Gastrocnemius medialis (tissue), 4 donors: ENCODE results near the gene KNDC1. TPM values are rescaled to one million over a fixed set of nuclear protein-coding genes. Genes with fewer than 3 reads are reported as not detected.

ENCODE experiments used
- ATAC-seq, 2 donors: fragments of 150-250 bp; one replicate each; pipeline ENCODE4 v1.9.1; 2016
- DNase-seq, 2 donors: peaks; one replicate each; pipeline ENCODE4 v3.0.0-alpha.2; 2019
- H3K27ac ChIP-seq, 4 donors: fragments of 200-600 bp; sonication (generic); 1 replicate in 1 of 4; 2 replicates in 3 of 4; pipeline ENCODE4 v1.5.1; 2016 to 2018; ENCODE audit warnings: mild to moderate bottlenecking in 2 of 4, moderate library complexity in 1 of 4
- H3K27me3 ChIP-seq, 3 donors: fragments of 200-600 bp; sonication (generic) in 2 of 3; 1 replicate in 1 of 3; 2 replicates in 2 of 3; pipeline versions ENCODE4 v1.5.1 to v1.6.0; 2016 to 2019; ENCODE audit warnings: mild to moderate bottlenecking in 1 of 3, moderate library complexity in 1 of 3
- H3K36me3 ChIP-seq, 2 donors: fragments of 200-600 bp; sonication (generic) in 1 of 2; one replicate each; pipeline ENCODE4 v1.5.1; 2017 to 2018
- H3K4me1 ChIP-seq, 2 donors: fragments of 200-600 bp; sonication (generic) in 1 of 2; one replicate each; pipeline ENCODE4 v1.5.1; 2016 to 2017; ENCODE audit warnings: mild to moderate bottlenecking in 2 of 2
- H3K4me3 ChIP-seq, 4 donors: fragments of 200-600 bp; sonication (generic) in 3 of 4; 1 replicate in 1 of 4; 2 replicates in 3 of 4; pipeline ENCODE4 v1.5.1; 2016 to 2019; ENCODE audit warnings: mild to moderate bottlenecking in 2 of 4
- H3K9me3 ChIP-seq, 3 donors: fragments of 200-600 bp; sonication (generic) in 2 of 3; 1 replicate in 1 of 3; 2 replicates in 2 of 3; pipeline ENCODE4 v1.5.1; 2016 to 2019
- POLR2A ChIP-seq, 2 donors: fragments of 450-650 bp; IDR thresholded peaks; one replicate each; pipeline ENCODE4 v1.6.1; 2017; ENCODE audit warnings: antibody characterized with exemption in 2 of 2, mild to moderate bottlenecking in 2 of 2, moderate library complexity in 2 of 2
- in situ Hi-C, 4 donors: fragments of 200-750 bp; cut with MboI; loops; one replicate each; pipeline versions ENCODE4 v1.15.0 to v1.8.0; 2017; ENCODE audit warnings: low sequenced_read_pairs in 4 of 4
- intact Hi-C: fragments of 100-400 bp; cut with DNase I; formaldehyde crosslinking; loops from one replicate; pipeline ENCODE4 v1.15.1; 2023; ENCODE audit warnings: low total_unique reads
- total RNA-seq, 4 donors: library from RNA; depleted of rRNA; stranded (reverse); fragments of >200 nt; gene quantifications; one replicate each; pipeline versions ENCODE4 v1.1.0 to v1.2.3, GENCODE V29; 2016
- TF ChIP-seq, protein P1 (sequence below), 5 experiments: fragments of 450-650 bp in 3 of 5; fragments of 200-600 bp in 2 of 5; sonication (generic) in 2 of 5; IDR thresholded peaks in 4 of 5; conservative IDR thresholded peaks in 1 of 5; 1 replicate in 4 of 5; 2 replicates in 1 of 5; pipeline ENCODE4 v1.5.1; 2016 to 2019; ENCODE audit warnings: antibody characterized with exemption in 5 of 5, mild to moderate bottlenecking in 3 of 5, moderate library complexity in 3 of 5

Gene KNDC1
- total RNA-seq, 4 donors from 2014 or later: 0.04 to 0.13 TPM; not detected in 2

- TF ChIP-seq, protein P1, sequence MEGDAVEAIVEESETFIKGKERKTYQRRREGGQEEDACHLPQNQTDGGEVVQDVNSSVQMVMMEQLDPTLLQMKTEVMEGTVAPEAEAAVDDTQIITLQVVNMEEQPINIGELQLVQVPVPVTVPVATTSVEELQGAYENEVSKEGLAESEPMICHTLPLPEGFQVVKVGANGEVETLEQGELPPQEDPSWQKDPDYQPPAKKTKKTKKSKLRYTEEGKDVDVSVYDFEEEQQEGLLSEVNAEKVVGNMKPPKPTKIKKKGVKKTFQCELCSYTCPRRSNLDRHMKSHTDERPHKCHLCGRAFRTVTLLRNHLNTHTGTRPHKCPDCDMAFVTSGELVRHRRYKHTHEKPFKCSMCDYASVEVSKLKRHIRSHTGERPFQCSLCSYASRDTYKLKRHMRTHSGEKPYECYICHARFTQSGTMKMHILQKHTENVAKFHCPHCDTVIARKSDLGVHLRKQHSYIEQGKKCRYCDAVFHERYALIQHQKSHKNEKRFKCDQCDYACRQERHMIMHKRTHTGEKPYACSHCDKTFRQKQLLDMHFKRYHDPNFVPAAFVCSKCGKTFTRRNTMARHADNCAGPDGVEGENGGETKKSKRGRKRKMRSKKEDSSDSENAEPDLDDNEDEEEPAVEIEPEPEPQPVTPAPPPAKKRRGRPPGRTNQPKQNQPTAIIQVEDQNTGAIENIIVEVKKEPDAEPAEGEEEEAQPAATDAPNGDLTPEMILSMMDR (IDR thresholded peaks at IDR 0.05 in 4 of 5, conservative IDR thresholded peaks at IDR 0.05 in 1 of 5): no peak
- TF ChIP-seq POLR2A (IDR thresholded peaks at IDR 0.05): no peak
- in situ Hi-C loops: no loop called here
- no peak overlapping the region for H3K4me3 ChIP-seq
- no peaks in the 10 kb centered on the region for H3K36me3 ChIP-seq
- no peak overlapping the region for H3K27ac ChIP-seq
- H3K9me3 ChIP-seq: no peaks in the 10 kb centered on the region
- no peak for DNase-seq
- H3K27me3 ChIP-seq: peaks cover 79 to 83% (median 79%) of the 10 kb centered on the region in 3 donors
- intact Hi-C loops: no loop called here
- peaks cover 5 to 7% of the 10 kb centered on the region in 2 donors for H3K4me1 ChIP-seq
- no peak for ATAC-seq
Measured at GRCh38 chr10:133163889-133164815, 4.1 kb downstream of the KNDC1 start.

- no peak overlapping the region for H3K27ac ChIP-seq
- DNase-seq (no peak), ATAC-seq (no peak)
- H3K27me3 ChIP-seq: peaks cover 75 to 80% (median 78%) of the 10 kb centered on the region in 3 donors
- H3K4me3 ChIP-seq: no peak overlapping the region
- in situ Hi-C loops: no loop called here
- no peaks in the 10 kb centered on the region for H3K9me3 ChIP-seq
- intact Hi-C loops: no loop called here
- H3K36me3 ChIP-seq: no peaks in the 10 kb centered on the region
- TF ChIP-seq, protein P1 (IDR thresholded peaks at IDR 0.05 in 4 of 5, conservative IDR thresholded peaks at IDR 0.05 in 1 of 5): no peak
- TF ChIP-seq POLR2A (IDR thresholded peaks at IDR 0.05): no peak
- peaks cover 5 to 7% of the 10 kb centered on the region in 2 donors for H3K4me1 ChIP-seq
Measured at GRCh38 chr10:133164816-133165555, 5.0 kb downstream of the KNDC1 start.

- H3K9me3 ChIP-seq: no peaks in the 10 kb centered on the region
- peaks cover 71 to 74% (median 73%) of the 10 kb centered on the region in 3 donors for H3K27me3 ChIP-seq
- no peak overlapping the region for H3K4me3 ChIP-seq
- intact Hi-C loops (no loop called here), in situ Hi-C loops (no loop called here)
- no peak for TF ChIP-seq POLR2A (IDR thresholded peaks at IDR 0.05)
- TF ChIP-seq, protein P1 (IDR thresholded peaks at IDR 0.05 in 4 of 5, conservative IDR thresholded peaks at IDR 0.05 in 1 of 5): no peak
- DNase-seq (no peak), ATAC-seq (no peak)
- H3K4me1 ChIP-seq: peaks cover under 1 to 2% of the 10 kb centered on the region in 2 donors
- H3K27ac ChIP-seq: no peak overlapping the region
- H3K36me3 ChIP-seq: no peaks in the 10 kb centered on the region
Measured at GRCh38 chr10:133165556-133166503, 5.8 kb downstream of the KNDC1 start.

- Histone ChIP-seq H3K36me3 (no peaks in the 10 kb centered on the region), H3K4me1 (no peaks in the 10 kb centered on the region), H3K27ac (no peak overlapping the region), H3K27me3 (peaks cover 66 to 70% (median 67%) of the 10 kb centered on the region in 3 donors), H3K9me3 (no peaks in the 10 kb centered on the region), H3K4me3 (no peak overlapping the region)
- TF ChIP-seq, protein P1 (IDR thresholded peaks at IDR 0.05 in 4 of 5, conservative IDR thresholded peaks at IDR 0.05 in 1 of 5): no peak
- TF ChIP-seq POLR2A (IDR thresholded peaks at IDR 0.05): no peak
- intact Hi-C loops: no loop called here
- ATAC-seq: no peak
- no peak for DNase-seq
- in situ Hi-C loops: no loop called here
Measured at GRCh38 chr10:133166504-133166827, 6.4 kb downstream of the KNDC1 start.
